K562 (cell line): ENCODE results near the gene COL5A1.

Experiments used
- CCAR2 ChIP-seq: fragments of 200-400 bp; formaldehyde crosslinking; IDR thresholded peaks from 2 replicates; pipeline ENCODE4 v1.6.1; 2017; ENCODE audit warnings: mild to moderate bottlenecking, low read depth, low read length
- ZBED1 ChIP-seq: IDR thresholded peaks from 2 replicates; pipeline ENCODE4 v1.6.1; 2014
- ZNF23 ChIP-seq: fragments of 250-450 bp; sonication (Bioruptor Pico); IDR thresholded peaks from 2 replicates; pipeline ENCODE4 v1.4.0; 2020; ENCODE audit warnings: mild to moderate bottlenecking

GRCh38 chr9:134726026-134726721 is 84.6 kb downstream of the COL5A1 start:
- TF ChIP-seq ZNF23 (CRISPR knock-in tag) (no peak), CCAR2 (no peak), ZBED1 (no peak)
